Measurements from ENCODE around the gene TBC1D1. TPM values are rescaled to one million over a fixed set of nuclear protein-coding genes. Genes with fewer than 3 reads are reported as not detected.

Gene TBC1D1
- polyA plus RNA-seq, 1 donor (not counting 4 experiments of a cell fraction or from before 2014, with no cell fraction given): 32.5 TPM

DNA sequence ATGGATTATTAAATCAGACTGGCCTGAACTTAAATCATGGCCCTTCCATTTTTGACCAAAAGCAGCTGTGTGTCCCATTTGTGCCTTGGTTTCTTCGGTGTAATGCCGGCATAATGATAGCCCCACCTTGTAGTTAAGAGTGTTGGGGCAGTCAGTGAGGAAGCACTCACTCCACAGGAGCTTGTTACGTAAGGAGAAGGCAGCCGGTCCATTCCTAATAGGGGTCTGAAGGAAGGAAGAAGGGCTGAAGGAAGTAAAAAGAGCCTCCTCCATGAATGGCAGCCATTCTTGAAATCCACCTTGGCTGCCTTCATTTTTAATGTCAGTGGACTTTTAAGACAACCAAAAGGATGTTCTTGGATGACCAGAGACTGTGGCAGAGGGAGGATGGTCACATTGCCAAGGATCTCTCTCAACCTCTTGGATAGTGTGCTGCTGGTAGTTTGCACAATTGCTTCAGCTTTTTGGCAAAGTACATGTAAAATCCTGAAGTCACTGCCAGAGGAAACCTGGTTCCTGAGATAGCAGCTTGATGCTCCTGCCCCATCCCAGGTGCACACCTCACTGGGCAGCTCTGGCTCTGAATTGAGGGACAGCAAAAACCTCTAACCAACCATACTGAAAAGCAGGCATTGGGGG lies 182.8 kb downstream of the TBC1D1 start:
- Histone ChIP-seq H3K79me2 (ENCODE audit: control insufficient read depth, insufficient read depth, low read length) (no peaks in the 10 kb centered on the region), H3K9me3 (ENCODE audit: control insufficient read depth, low read depth, low read length) (no peaks in the 10 kb centered on the region), H3K27ac (ENCODE audit: control insufficient read depth, insufficient read depth, low read length) (no peak overlapping the region), H3K4me3 (ENCODE audit: control insufficient read depth in 2 of 3, extremely low read depth in 1 of 3, insufficient read depth in 2 of 3, low read depth in 1 of 3, low read length in 3 of 3) (no peak overlapping the region), H4K20me1 (ENCODE audit: control insufficient read depth, extremely low read depth, insufficient read depth, low read length) (no peaks in the 10 kb centered on the region), H3K9me1 (ENCODE audit: control insufficient read depth, extremely low read depth, insufficient read depth, low read length) (no peaks in the 10 kb centered on the region), H3K4me1 (ENCODE audit: control insufficient read depth, extremely low read depth, insufficient read depth, low read length) (peaks cover 26% of the 10 kb centered on the region), H3K4me2 (ENCODE audit: control insufficient read depth, extremely low read depth, insufficient read depth, low read depth, low read length) (no peak overlapping the region), H3K27me3 (ENCODE audit: control insufficient read depth, extremely low read depth, insufficient read depth, low read length) (no peaks in the 10 kb centered on the region), H3K36me3 (ENCODE audit: control insufficient read depth in 2 of 2, extremely low read depth in 1 of 2, insufficient read depth in 2 of 2, low read length in 2 of 2) (peaks cover 0 to 2% of the 10 kb centered on the region in 2 experiments), H2AFZ (ENCODE audit: control insufficient read depth, low read length) (no peak overlapping the region), H3K9ac (ENCODE audit: control insufficient read depth, extremely low read depth, insufficient read depth, low read length) (no peak overlapping the region)
- dilution Hi-C loops (cut with MboI; ENCODE audit: extremely low pct_ligation_motif_present, low sequenced_read_pairs): no loop called here
- TF ChIP-seq EZH2 (IDR thresholded peaks at IDR 0.05; ENCODE audit: low read length): no peak
- TF ChIP-seq, protein P1, sequence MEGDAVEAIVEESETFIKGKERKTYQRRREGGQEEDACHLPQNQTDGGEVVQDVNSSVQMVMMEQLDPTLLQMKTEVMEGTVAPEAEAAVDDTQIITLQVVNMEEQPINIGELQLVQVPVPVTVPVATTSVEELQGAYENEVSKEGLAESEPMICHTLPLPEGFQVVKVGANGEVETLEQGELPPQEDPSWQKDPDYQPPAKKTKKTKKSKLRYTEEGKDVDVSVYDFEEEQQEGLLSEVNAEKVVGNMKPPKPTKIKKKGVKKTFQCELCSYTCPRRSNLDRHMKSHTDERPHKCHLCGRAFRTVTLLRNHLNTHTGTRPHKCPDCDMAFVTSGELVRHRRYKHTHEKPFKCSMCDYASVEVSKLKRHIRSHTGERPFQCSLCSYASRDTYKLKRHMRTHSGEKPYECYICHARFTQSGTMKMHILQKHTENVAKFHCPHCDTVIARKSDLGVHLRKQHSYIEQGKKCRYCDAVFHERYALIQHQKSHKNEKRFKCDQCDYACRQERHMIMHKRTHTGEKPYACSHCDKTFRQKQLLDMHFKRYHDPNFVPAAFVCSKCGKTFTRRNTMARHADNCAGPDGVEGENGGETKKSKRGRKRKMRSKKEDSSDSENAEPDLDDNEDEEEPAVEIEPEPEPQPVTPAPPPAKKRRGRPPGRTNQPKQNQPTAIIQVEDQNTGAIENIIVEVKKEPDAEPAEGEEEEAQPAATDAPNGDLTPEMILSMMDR (optimal IDR thresholded peaks at IDR 0.05 in 1 of 3, IDR thresholded peaks at IDR 0.05 in 1 of 3, conservative IDR thresholded peaks at IDR 0.05 in 1 of 3; ENCODE audit: extremely low read depth in 1 of 3, insufficient read depth in 2 of 3, low read length in 3 of 3): no peak
- FAIRE-seq (no peak), DNase-seq (ENCODE audit: low read depth, low spot score) (no peak)

- Histone ChIP-seq H3K4me3 (ENCODE audit: control insufficient read depth in 2 of 3, extremely low read depth in 1 of 3, insufficient read depth in 2 of 3, low read depth in 1 of 3, low read length in 3 of 3) (no peak overlapping the region), H3K27me3 (ENCODE audit: control insufficient read depth, extremely low read depth, insufficient read depth, low read length) (no peaks in the 10 kb centered on the region), H3K79me2 (ENCODE audit: control insufficient read depth, insufficient read depth, low read length) (no peaks in the 10 kb centered on the region), H3K4me2 (ENCODE audit: control insufficient read depth, extremely low read depth, insufficient read depth, low read depth, low read length) (peak overlapping the region; percentile 25), H3K27ac (ENCODE audit: control insufficient read depth, insufficient read depth, low read length) (peak overlapping the region; percentile 38), H3K9me1 (ENCODE audit: control insufficient read depth, extremely low read depth, insufficient read depth, low read length) (no peaks in the 10 kb centered on the region), H3K36me3 (ENCODE audit: control insufficient read depth in 2 of 2, extremely low read depth in 1 of 2, insufficient read depth in 2 of 2, low read length in 2 of 2) (peaks cover 0 to 2% of the 10 kb centered on the region in 2 experiments), H3K9ac (ENCODE audit: control insufficient read depth, extremely low read depth, insufficient read depth, low read length) (no peak overlapping the region), H3K9me3 (ENCODE audit: control insufficient read depth, low read depth, low read length) (no peaks in the 10 kb centered on the region), H3K4me1 (ENCODE audit: control insufficient read depth, extremely low read depth, insufficient read depth, low read length) (peaks cover 20% of the 10 kb centered on the region), H2AFZ (ENCODE audit: control insufficient read depth, low read length) (peak overlapping the region; percentile 18), H4K20me1 (ENCODE audit: control insufficient read depth, extremely low read depth, insufficient read depth, low read length) (no peaks in the 10 kb centered on the region)
- FAIRE-seq (peak; percentile 76), DNase-seq (ENCODE audit: low read depth, low spot score) (no peak)
- dilution Hi-C loops (cut with MboI; ENCODE audit: extremely low pct_ligation_motif_present, low sequenced_read_pairs): no loop called here
- no peak for TF ChIP-seq EZH2 (IDR thresholded peaks at IDR 0.05; ENCODE audit: low read length)
- TF ChIP-seq, protein P1 (optimal IDR thresholded peaks at IDR 0.05 in 1 of 3, IDR thresholded peaks at IDR 0.05 in 1 of 3, conservative IDR thresholded peaks at IDR 0.05 in 1 of 3; ENCODE audit: extremely low read depth in 1 of 3, insufficient read depth in 2 of 3, low read length in 3 of 3): no peak
Observed at GRCh38 chr4:38075370-38076152, 184.7 kb downstream of the TBC1D1 start.

All from keratinocyte (primary cell).